K562 (cell line): Measurements from ENCODE around the gene AGPAT3. TPM values are rescaled to one million over a fixed set of nuclear protein-coding genes. Genes with fewer than 3 reads are reported as not detected.
A peak's percentile ranks its signal among the peaks of the same experiment; 100 is the strongest.

Experiments
- ATAC-seq: fragments of 200-7000 bp; cut with Tn5 transposase; 3 replicates; pipeline ENCODE4 v1.9.1; 2020; ENCODE audit warnings: moderate library complexity
- BruUV-seq: library from RNA; stranded (reverse); fragments of 400-500 nt; replicated peaks from 2 replicates; lab custom pipeline; 2021; lab: Mats Ljungman, UMichigan
- CTCF ChIA-PET: fragments of 300-600 bp; formaldehyde crosslinking; extraction: SDS; loops from one replicate; lab custom pipeline; 2021; ENCODE audit warnings: low intra/inter-chr PET ratio; lab: Yijun Ruan, JAX
- POLR2A ChIA-PET: fragments of 300-600, 350-650 bp; sonication (Branson Sonifier 250); formaldehyde crosslinking; extraction: SDS; loops from one replicate; lab custom pipeline; 2021; ENCODE audit warnings: antibody characterized with exemption, inconsistent platforms; lab: Yijun Ruan, JAX
- DNase-seq, 4 experiments: peaks; one replicate each; pipeline versions ENCODE4 v3.0.0 to v3.0.0-alpha.2; 2011 to 2018; ENCODE audit warnings: low spot score in 3 of 4, mixed read lengths in 3 of 4; ENCODE audit errors: extremely low read depth in 1 of 4
- FAIRE-seq: peaks from 2 replicates; lab custom pipeline; 2011; peaks lifted over from hg19 to GRCh38; lab: Jason Lieb, UNC
- H2AFZ ChIP-seq: 2 replicates; pipeline ENCODE4 v1.6.0; 2011; ENCODE audit warnings: low read depth, low read length, control low read depth, inconsistent platforms
- H3K27ac ChIP-seq: fragments of 200-600 bp; 3 replicates; pipeline ENCODE4 v1.8.0; 2011; ENCODE audit warnings: low read depth, mild to moderate bottlenecking, control low read depth, inconsistent platforms, low read length, moderate library complexity, mixed read lengths; ENCODE audit errors: extremely low read depth
- H3K27me3 ChIP-seq, 2 experiments: fragments of 300-600 bp in 1 of 2; 2 replicates in 1 of 2; 3 replicates in 1 of 2; pipeline versions ENCODE4 v1.6.0 to v1.8.0; 2011; ENCODE audit warnings: inconsistent platforms in 2 of 2, low read length in 2 of 2, mild to moderate bottlenecking in 1 of 2, mixed read lengths in 1 of 2, moderate library complexity in 1 of 2; ENCODE audit not compliant: control insufficient read depth in 2 of 2, insufficient read depth in 2 of 2
- H3K36me3 ChIP-seq: fragments of 300-600 bp; 3 replicates; pipeline ENCODE4 v1.8.0; 2011; ENCODE audit warnings: mild to moderate bottlenecking, low read length, inconsistent platforms; ENCODE audit not compliant: control insufficient read depth, insufficient read depth
- H3K4me1 ChIP-seq, 2 experiments: fragments of 200-600 bp in 1 of 2; replicated peaks in 1 of 2; 2 replicates in 1 of 2; 3 replicates in 1 of 2; pipeline versions ENCODE4 v1.5.1 to v1.8.0; 2011; ENCODE audit warnings: inconsistent platforms in 2 of 2, low read length in 2 of 2, mild to moderate bottlenecking in 1 of 2, mixed read lengths in 1 of 2, moderate library complexity in 1 of 2; ENCODE audit not compliant: control insufficient read depth in 2 of 2, insufficient read depth in 2 of 2
- H3K4me2 ChIP-seq: 2 replicates; pipeline ENCODE4 v1.6.1; 2011; ENCODE audit warnings: low read length, control low read depth, inconsistent platforms, mixed read lengths; ENCODE audit not compliant: insufficient read depth
- H3K4me3 ChIP-seq: fragments of 200-600 bp; sonication (generic), shearing (Covaris generic); 2 replicates; pipeline ENCODE4 v1.5.1; 2016; ENCODE audit warnings: control low read depth, inconsistent platforms
- H3K79me2 ChIP-seq: fragments of 200-600 bp; 3 replicates; pipeline ENCODE4 v1.8.0; 2011; ENCODE audit warnings: low read length, inconsistent platforms; ENCODE audit not compliant: control insufficient read depth, insufficient read depth
- H3K9ac ChIP-seq, 2 experiments: 2 replicates each; pipeline versions ENCODE4 v1.6.0 to v1.6.1; 2011; ENCODE audit warnings: low read depth in 2 of 2, low read length in 2 of 2, control low read depth in 1 of 2, inconsistent platforms in 1 of 2, mild to moderate bottlenecking in 1 of 2, mixed read lengths in 1 of 2; ENCODE audit not compliant: insufficient read depth in 1 of 2
- H3K9me1 ChIP-seq: one replicate; pipeline ENCODE4 v1.6.0; 2011; ENCODE audit warnings: inconsistent platforms, mild to moderate bottlenecking, low read length, moderate library complexity; ENCODE audit not compliant: control insufficient read depth, insufficient read depth
- H3K9me3 ChIP-seq: replicated peaks from 2 replicates; pipeline ENCODE4 v1.5.1; 2011; ENCODE audit warnings: low read depth, low read length, inconsistent platforms; ENCODE audit not compliant: control insufficient read depth, insufficient read depth
- H4K20me1 ChIP-seq: replicated peaks from 2 replicates; pipeline ENCODE4 v1.6.1; 2011; ENCODE audit warnings: low read length, inconsistent platforms, mixed read lengths; ENCODE audit not compliant: control insufficient read depth, insufficient read depth
- BRCA1 ChIP-seq, 2 experiments: fragments of 450-650 bp in 1 of 2; sonication (generic) in 1 of 2; formaldehyde crosslinking in 1 of 2; IDR thresholded peaks; 2 replicates each; pipeline versions ENCODE4 v1.5.0 to v1.6.1; 2017 to 2020; ENCODE audit warnings: mild to moderate bottlenecking in 1 of 2, missing genetic modification reagents in 1 of 2
- CHCHD3 ChIP-seq: fragments of 250-450 bp; sonication (Bioruptor Pico); IDR thresholded peaks from 2 replicates; pipeline ENCODE4 v2.1.2; 2022; ENCODE audit warnings: mild to moderate bottlenecking
- E2F3 ChIP-seq: fragments of 250-450 bp; sonication (Bioruptor Pico); IDR thresholded peaks from 2 replicates; pipeline ENCODE4 v1.4.0; 2020; ENCODE audit warnings: mild to moderate bottlenecking
- ELF2 ChIP-seq: fragments of 250-450 bp; sonication (Bioruptor Pico); IDR thresholded peaks from 2 replicates; pipeline ENCODE4 v1.5.0; 2021; ENCODE audit warnings: mild to moderate bottlenecking
- HNRNPLL ChIP-seq: fragments of 200-400 bp; formaldehyde crosslinking; IDR thresholded peaks from 2 replicates; pipeline ENCODE4 v1.6.1; 2017; ENCODE audit warnings: low read length, low read depth, mild to moderate bottlenecking; ENCODE audit not compliant: poor library complexity, severe bottlenecking
- MAFK ChIP-seq: IDR thresholded peaks from 2 replicates; pipeline ENCODE4 v1.6.1; 2011; ENCODE audit warnings: low read length, improper control_type of control experiment
- MBD2 ChIP-seq: sonication (generic); IDR thresholded peaks from 2 replicates; pipeline ENCODE4 v1.6.1; 2016; ENCODE audit warnings: low read depth, borderline replicate concordance
- MIER1 ChIP-seq: fragments of 450-650 bp; IDR thresholded peaks from 2 replicates; pipeline ENCODE4 v1.6.1; 2016; ENCODE audit warnings: antibody characterized with exemption, mild to moderate bottlenecking, low read depth
- MITF ChIP-seq: IDR thresholded peaks from 2 replicates; pipeline ENCODE4 v1.6.1; 2014; ENCODE audit warnings: antibody characterized with exemption
- NCOA2 ChIP-seq, 2 experiments: fragments of 450-650 bp; IDR thresholded peaks; 2 replicates each; pipeline ENCODE4 v1.6.1; 2018; ENCODE audit warnings: mild to moderate bottlenecking in 2 of 2, moderate library complexity in 1 of 2; ENCODE audit not compliant: partially characterized antibody in 2 of 2
- SNRNP70 ChIP-seq: fragments of 200-400 bp; formaldehyde crosslinking; optimal IDR thresholded peaks from 2 replicates; pipeline ENCODE3; 2017; ENCODE audit warnings: low read depth, low read length
- SRSF9 ChIP-seq: fragments of 200-400 bp; formaldehyde crosslinking; IDR thresholded peaks from 2 replicates; pipeline ENCODE4 v1.6.1; 2017; ENCODE audit warnings: low read depth, low read length, borderline replicate concordance
- UBTF ChIP-seq, 2 experiments: IDR thresholded peaks; 2 replicates each; pipeline ENCODE4 v1.6.1; 2012; ENCODE audit warnings: improper control_type of control experiment in 2 of 2, low read depth in 2 of 2, low read length in 2 of 2, borderline replicate concordance in 1 of 2
- ZBTB33 ChIP-seq: sonication (generic); formaldehyde crosslinking; IDR thresholded peaks from 2 replicates; pipeline ENCODE4 v1.8.1; 2023; ENCODE audit warnings: mild to moderate bottlenecking, missing genetic modification reagents
- WGBS: fragments of 100-300 bp; shearing (Covaris generic); methylation state at CpG from one replicate; pipeline ENCODE4 v1.1.6; 2016; ENCODE audit warnings: low coverage, mixed read lengths; ENCODE audit not compliant: insufficient coverage; ENCODE audit errors: missing lambda C conversion rate; 5-methylcytosine and 5-hydroxymethylcytosine counted together
- in situ Hi-C: fragments of 300-500 bp; cut with MboI; formaldehyde crosslinking; loops from 4 replicates; pipeline ENCODE4 v1.15.0; 2018; ENCODE audit warnings: inconsistent platforms, mixed read lengths
- intact Hi-C: fragments of 100-400 bp; cut with micrococcal nuclease; formaldehyde crosslinking; loops from 2 replicates; pipeline ENCODE4 v1.14.2; 2022
- polyA plus RNA-seq, 8 experiments: library from polyadenylated mRNA; depleted of rRNA in 4 of 8; stranded (reverse) in 5 of 8; unstranded in 3 of 8; fragments of >200 nt; fragmentation: Nextera tagmentation in 2 of 8; fragmentation: Illumina TruSeq in 1 of 8; extraction: Ambion mirVana in 2 of 8; extraction: Trizol in 1 of 8; gene quantifications; 2 replicates each; pipeline versions ENCODE4 v1.2.1 to v1.2.3, GENCODE V29; 2011 to 2014; ENCODE audit warnings: inconsistent platforms in 1 of 8, missing spikeins in 1 of 8
- total RNA-seq, 7 experiments: library from RNA; depleted of rRNA in 6 of 7; stranded (reverse); fragments of >200 nt in 6 of 7; fragmentation: Illumina TruSeq in 2 of 7; extraction: Trizol in 2 of 7; gene quantifications; 2 replicates each; pipeline versions ENCODE4 v1.2.1 to v1.2.3, GENCODE V29; 2011 to 2021; ENCODE audit warnings: low replicate concordance in 1 of 7

The AGPAT3 gene
- total and polyA plus RNA-seq, 9 of the 15 experiments (the other 6 are each of a cell fraction or from before 2014, with no cell fraction given) = 1.5 to 88.4 (median 35.7) TPM

GRCh38 chr21:43965911-43966585 is 101.0 kb downstream of the AGPAT3 start (continued):
- no peak for TF ChIP-seq MBD2

GRCh38 chr21:43966946-43967512 is 102.0 kb downstream of the AGPAT3 start:
- ChIA-PET CTCF (no interaction called here), POLR2A (no interaction called here)
- no peak for TF ChIP-seq MITF
- TF ChIP-seq CHCHD3 (CRISPR knock-in tag) = no peak
- no peak for TF ChIP-seq ZBTB33 (CRISPR knock-in tag)
- no peak for TF ChIP-seq MAFK
- TF ChIP-seq HNRNPLL = no peak
- TF ChIP-seq UBTF (IDR thresholded peaks at IDR 0.05; ENCODE audit: borderline replicate concordance in 1 of 2, low read depth in 2 of 2, low read length in 2 of 2) = no peak
- TF ChIP-seq MIER1 = no peak
- no peak for TF ChIP-seq SRSF9
- TF ChIP-seq NCOA2 (IDR thresholded peaks at IDR 0.05; ENCODE audit: partially characterized antibody in 2 of 2) = no peak
- no peak for TF ChIP-seq BRCA1 (IDR thresholded peaks at IDR 0.05)
- no peak for TF ChIP-seq BRCA1 (CRISPR knock-in tag; IDR thresholded peaks at IDR 0.05)
- TF ChIP-seq SNRNP70 = no peak
- TF ChIP-seq E2F3 (CRISPR knock-in tag) = no peak
- TF ChIP-seq ELF2 (CRISPR knock-in tag) = no peak

More at GRCh38 chr21:43966946-43967512, 102.0 kb downstream of the AGPAT3 start:
- Histone ChIP-seq H4K20me1 (no peaks in the 10 kb centered on the region), H3K79me2 (no peaks in the 10 kb centered on the region), H3K9me3 (no peaks in the 10 kb centered on the region), H3K4me3 (no peak overlapping the region), H3K36me3 (peaks cover 57% of the 10 kb centered on the region; the same call in 2 of the 3 replicates), H3K27ac (no peak overlapping the region), H2AFZ (no peak overlapping the region), H3K4me1 (peaks cover 0 to 24% of the 10 kb centered on the region in 2 experiments; a peak in 1 of 5 replicates), H3K4me2 (no peak overlapping the region), H3K9ac (peak overlapping the region in 1 of 2 experiments; percentile 31; a peak in 1 of 4 replicates), H3K9me1 (no peaks in the 10 kb centered on the region), H3K27me3 (no peaks in the 10 kb centered on the region)
- 89% methylated on average over 17 of the region's 18 CpGs for WGBS
- intact Hi-C loops = no loop called here
- ATAC-seq (no peak), FAIRE-seq (no peak), DNase-seq (no peak)
- no TSS peak for BruUV-seq
- in situ Hi-C loops = no loop called here
